CD4-positive, CD25-positive, alpha-beta regulatory T cell (primary cell): ENCODE data around the gene G2E3. TPM values are rescaled to one million over a fixed set of nuclear protein-coding genes. Genes with fewer than 3 reads are reported as not detected.
"Not testable (repeated sequence)": the region's sequence is repeated elsewhere in the genome, so short reads cannot be mapped to it uniquely, and the experiment has no call there.

Experiments
- ATAC-seq, 2 donors: fragments of 150-1000 bp; cut with Tn5 transposase; one replicate each; pipeline ENCODE4 v1.10.0; 2021; ENCODE audit warnings: low read depth in 2 of 2, moderate number of reproducible peaks in 2 of 2, moderate library complexity in 1 of 2
- DNase-seq, 3 donors: peaks; one replicate each; pipeline versions ENCODE4 v3.0.0 to v3.0.0-alpha.2; 2012 to 2022; ENCODE audit warnings: mixed read lengths in 1 of 3
- H3K27ac ChIP-seq: one replicate; pipeline ENCODE4 v1.7.0; 2013; ENCODE audit warnings: mild to moderate bottlenecking, low read length; ENCODE audit not compliant: insufficient read depth, poor library complexity, severe bottlenecking
- H3K27me3 ChIP-seq: one replicate; pipeline ENCODE4 v1.7.0; 2013; ENCODE audit warnings: low read length; ENCODE audit not compliant: control insufficient read depth, insufficient read depth
- H3K36me3 ChIP-seq: one replicate; pipeline ENCODE4 v1.7.0; 2013; ENCODE audit warnings: mild to moderate bottlenecking, low read length, moderate library complexity; ENCODE audit not compliant: control insufficient read depth, insufficient read depth
- H3K4me1 ChIP-seq: 2 replicates; pipeline ENCODE4 v1.7.0; 2013; ENCODE audit warnings: mild to moderate bottlenecking, low read length; ENCODE audit not compliant: insufficient read depth, control insufficient read depth, poor library complexity, severe bottlenecking
- H3K4me3 ChIP-seq: one replicate; pipeline ENCODE4 v1.7.0; 2013; ENCODE audit warnings: low read depth, mild to moderate bottlenecking, low read length, moderate library complexity
- H3K9me3 ChIP-seq, 2 experiments: 1 replicate in 1 of 2; 2 replicates in 1 of 2; pipeline ENCODE4 v1.7.0; 2013; ENCODE audit warnings: low read length in 2 of 2, mild to moderate bottlenecking in 1 of 2, moderate library complexity in 1 of 2; ENCODE audit not compliant: control insufficient read depth in 2 of 2
- H3K27ac Mint-ChIP-seq, 3 donors: one replicate each; pipeline ENCODE4 v1.8.0; 2020 to 2022; ENCODE audit warnings: mild to moderate bottlenecking in 3 of 3, mixed read lengths in 3 of 3, moderate library complexity in 2 of 3
- H3K27me3 Mint-ChIP-seq: one replicate; pipeline ENCODE4 v1.8.0; 2022; ENCODE audit warnings: mild to moderate bottlenecking, mixed read lengths
- H3K36me3 Mint-ChIP-seq: one replicate; pipeline ENCODE4 v1.8.0; 2020; ENCODE audit warnings: mixed read lengths
- H3K4me1 Mint-ChIP-seq, 4 donors: one replicate each; pipeline ENCODE4 v1.8.0; 2020 to 2022; ENCODE audit warnings: mixed read lengths in 4 of 4, mild to moderate bottlenecking in 1 of 4
- H3K4me3 Mint-ChIP-seq, 4 donors: one replicate each; pipeline ENCODE4 v1.8.0; 2020 to 2022; ENCODE audit warnings: mild to moderate bottlenecking in 4 of 4, mixed read lengths in 4 of 4, moderate library complexity in 3 of 4
- H3K9me3 Mint-ChIP-seq, 7 donors: one replicate each; pipeline ENCODE4 v1.8.0; 2020 to 2022; ENCODE audit warnings: mixed read lengths in 7 of 7, mild to moderate bottlenecking in 3 of 7, moderate library complexity in 2 of 7
- polyA plus RNA-seq, 4 donors: library from polyadenylated mRNA; unstranded; fragments of 300-500 nt; fragmentation: Illumina TruSeq; gene quantifications; one replicate each; pipeline ENCODE4 v1.2.3, GENCODE V29; 2021
- total RNA-seq: library from RNA; stranded (reverse); gene quantifications from one replicate; pipeline ENCODE4 v1.2.3, GENCODE V29; 2022

G2E3 gene
- total and polyA plus RNA-seq, 5 donors from 2014 or later, result 13.5 to 23.9 (median 17.1) TPM

DNA sequence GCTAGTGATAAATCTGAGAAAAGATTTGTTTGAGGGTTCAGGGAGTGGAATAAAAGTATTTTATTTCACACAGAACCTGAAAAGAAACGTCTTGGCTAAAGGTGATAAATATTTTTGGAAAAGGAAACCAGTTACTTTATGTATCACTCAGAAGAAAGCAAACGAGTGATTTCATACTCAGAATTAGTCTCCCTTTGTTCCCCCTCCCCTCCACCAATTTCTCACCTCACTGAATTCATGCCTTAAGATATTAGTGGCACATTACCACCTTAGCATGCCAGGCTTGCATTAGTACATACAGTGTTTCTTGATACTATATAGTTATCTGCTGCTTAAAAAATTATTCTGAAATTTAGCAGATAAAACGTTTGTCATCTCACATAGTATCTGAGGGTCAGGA lies 28.2 kb downstream of the G2E3 start:
- no peaks in the 10 kb centered on the region for H3K4me1 ChIP-seq
- Mint-ChIP-seq H3K9me3 (peaks cover 0 to 16% (median 10%) of the 10 kb centered on the region in 7 donors), H3K4me1 (peaks cover 27 to 51% (median 43%) of the 10 kb centered on the region in 4 donors), H3K27ac (no peak overlapping the region), H3K36me3 (peaks cover 60% of the 10 kb centered on the region), H3K4me3 (no peak overlapping the region), H3K27me3 (no peaks in the 10 kb centered on the region)
- peaks cover 42% of the 10 kb centered on the region for H3K36me3 ChIP-seq
- peaks cover 0 to 13% of the 10 kb centered on the region in 2 experiments for H3K9me3 ChIP-seq
- no peak overlapping the region for H3K27ac ChIP-seq
- no peaks in the 10 kb centered on the region for H3K27me3 ChIP-seq
- ATAC-seq, result no peak
- no peak overlapping the region for H3K4me3 ChIP-seq
- no peak for DNase-seq

DNA sequence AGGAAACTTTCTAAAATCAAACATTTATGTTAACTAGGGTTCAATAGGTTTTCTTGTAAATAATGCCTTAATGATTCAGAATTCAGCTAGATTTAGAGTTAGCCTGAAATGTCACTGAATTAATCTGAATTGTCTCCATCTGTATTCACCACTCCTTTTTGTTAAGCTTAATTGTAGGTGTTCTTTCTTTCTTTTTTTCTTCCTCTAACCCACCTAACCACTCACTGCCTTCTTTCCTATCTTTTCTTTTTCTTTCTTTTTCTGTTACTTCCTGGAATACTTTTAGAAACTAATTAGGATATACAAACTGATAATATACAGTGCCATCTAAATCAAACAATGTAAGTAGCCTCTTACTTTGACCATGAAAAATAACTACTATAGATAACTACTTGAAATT lies 29.9 kb downstream of the G2E3 start:
- Mint-ChIP-seq H3K27me3 (no peaks in the 10 kb centered on the region), H3K9me3 (peaks cover 0 to 12% (median 7%) of the 10 kb centered on the region in 7 donors), H3K4me1 (peaks cover 20 to 41% (median 32%) of the 10 kb centered on the region in 4 donors), H3K36me3 (peaks cover 49% of the 10 kb centered on the region), H3K27ac (peak overlapping the region in 1 of 3 donors; percentile 61), H3K4me3 (no peak overlapping the region)
- Histone ChIP-seq H3K4me1 (no peaks in the 10 kb centered on the region), H3K4me3 (no peak overlapping the region), H3K36me3 (peaks cover 48% of the 10 kb centered on the region), H3K27ac (no peak overlapping the region), H3K9me3 (peaks cover 0 to 11% of the 10 kb centered on the region in 2 experiments), H3K27me3 (no peaks in the 10 kb centered on the region)
- no peak for DNase-seq
- ATAC-seq, result no peak

- Mint-ChIP-seq H3K4me1 (peaks cover 0 to 4% (median 1%) of the 10 kb centered on the region in 4 donors), H3K27me3 (no peaks in the 10 kb centered on the region), H3K4me3 (no peak overlapping the region), H3K36me3 (peaks cover 24% of the 10 kb centered on the region), H3K27ac (no peak overlapping the region), H3K9me3 (no peaks in the 10 kb centered on the region)
- Histone ChIP-seq H3K4me1 (no peaks in the 10 kb centered on the region), H3K36me3 (peaks cover 50% of the 10 kb centered on the region), H3K27me3 (no peaks in the 10 kb centered on the region), H3K9me3 (no peaks in the 10 kb centered on the region), H3K27ac (no peak overlapping the region), H3K4me3 (no peak overlapping the region)
- ATAC-seq (no peak), DNase-seq (no peak)
These were observed 38.0 kb downstream of the G2E3 start for GRCh38 chr14:30596935-30597334.

DNA sequence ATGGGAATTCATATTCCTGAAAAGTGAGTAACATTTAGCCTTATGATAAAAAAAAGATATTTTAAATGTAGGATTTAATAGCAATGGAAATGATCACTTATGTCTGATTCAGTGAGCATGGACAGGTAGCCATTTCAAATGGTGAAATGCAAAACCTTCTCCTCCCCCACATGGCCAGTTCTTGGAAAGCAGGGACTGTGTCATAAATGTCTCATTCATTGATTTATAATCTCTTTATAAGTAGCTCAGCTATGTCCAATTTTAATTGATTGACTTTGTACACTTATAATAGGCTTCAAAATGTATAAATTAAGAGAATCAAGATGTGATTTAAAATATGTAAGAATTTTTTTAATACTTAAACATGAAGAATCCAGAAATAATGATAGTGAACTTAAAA lies 38.5 kb downstream of the G2E3 start:
- H3K4me1 Mint-ChIP-seq, result peaks cover 0 to 4% (median 0%) of the 10 kb centered on the region in 4 donors
- H3K27me3 Mint-ChIP-seq, result no peaks in the 10 kb centered on the region
- peaks cover 53% of the 10 kb centered on the region for H3K36me3 ChIP-seq
- DNase-seq, result no peak
- H3K4me3 ChIP-seq, result no peak overlapping the region
- H3K36me3 Mint-ChIP-seq, result peaks cover 20% of the 10 kb centered on the region
- no peaks in the 10 kb centered on the region for H3K9me3 ChIP-seq
- H3K27ac ChIP-seq, result no peak overlapping the region
- H3K4me3 Mint-ChIP-seq, result no peak overlapping the region
- no peak for ATAC-seq
- no peaks in the 10 kb centered on the region for H3K9me3 Mint-ChIP-seq
- H3K4me1 ChIP-seq, result no peaks in the 10 kb centered on the region
- no peaks in the 10 kb centered on the region for H3K27me3 ChIP-seq
- H3K27ac Mint-ChIP-seq, result no peak overlapping the region

DNA sequence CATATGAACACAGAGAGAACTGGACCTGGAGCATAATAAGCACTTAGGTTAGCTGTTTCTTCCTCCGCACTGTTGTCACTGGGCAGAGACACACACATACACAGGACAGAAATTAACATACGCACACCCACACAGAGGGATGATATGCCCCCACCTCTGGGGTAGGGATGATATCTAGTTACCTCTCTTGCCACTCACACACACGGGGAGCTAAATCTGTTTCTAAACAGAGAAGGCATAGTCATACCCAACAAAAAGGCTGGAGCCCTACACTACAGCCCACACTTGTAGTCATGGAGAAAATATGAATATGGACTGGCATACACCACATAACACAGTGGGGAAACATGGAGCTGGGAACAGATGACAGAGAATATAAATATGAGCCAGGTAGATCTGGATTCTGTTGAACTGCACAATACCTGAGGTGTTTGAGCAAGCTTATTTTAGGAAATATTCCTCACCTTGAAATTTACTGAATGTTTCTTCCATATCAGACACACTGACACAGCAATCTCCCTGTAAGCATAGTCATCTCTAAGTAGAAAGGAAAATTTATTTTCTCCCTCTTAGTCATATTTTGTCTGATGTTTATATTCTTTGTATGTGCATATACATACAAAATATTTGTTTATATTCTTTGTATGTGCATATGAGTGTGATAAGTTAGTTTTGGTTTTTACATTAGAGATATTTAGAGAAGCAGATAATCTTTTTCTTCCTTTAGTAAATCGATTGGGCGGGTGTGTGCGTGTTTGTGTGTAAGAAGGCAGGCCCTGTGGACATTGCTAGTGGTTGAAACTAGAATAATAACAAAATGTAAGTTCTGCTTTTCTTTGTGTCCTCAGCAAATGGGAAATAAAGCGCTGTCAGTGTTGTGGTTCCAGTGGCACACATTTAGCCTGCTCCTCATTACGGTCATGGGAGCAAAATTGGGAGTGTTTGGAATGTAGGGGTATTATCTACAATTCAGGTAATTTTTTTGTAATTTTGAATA lies 42.3 kb downstream of the G2E3 start:
- peaks cover 30% of the 10 kb centered on the region for H3K36me3 Mint-ChIP-seq
- no peak for ATAC-seq
- Histone ChIP-seq H3K4me1 (no peaks in the 10 kb centered on the region), H3K36me3 (peaks cover 71% of the 10 kb centered on the region), H3K27ac (no peak overlapping the region), H3K9me3 (no peaks in the 10 kb centered on the region), H3K4me3 (no peak overlapping the region), H3K27me3 (no peaks in the 10 kb centered on the region)
- H3K9me3 Mint-ChIP-seq, result no peaks in the 10 kb centered on the region
- no peak overlapping the region for H3K4me3 Mint-ChIP-seq
- no peak for DNase-seq
- no peaks in the 10 kb centered on the region for H3K27me3 Mint-ChIP-seq
- H3K27ac Mint-ChIP-seq, result no peak overlapping the region
- H3K4me1 Mint-ChIP-seq, result peaks cover 0 to 4% (median 0%) of the 10 kb centered on the region in 4 donors

- Mint-ChIP-seq H3K27me3 (no peaks in the 10 kb centered on the region), H3K36me3 (peaks cover 28% of the 10 kb centered on the region), H3K4me3 (no peak overlapping the region), H3K9me3 (no peaks in the 10 kb centered on the region), H3K4me1 (no peaks in the 10 kb centered on the region), H3K27ac (no peak overlapping the region)
- Histone ChIP-seq H3K9me3 (no peaks in the 10 kb centered on the region), H3K27me3 (no peaks in the 10 kb centered on the region), H3K27ac (no peak overlapping the region), H3K4me3 (no peak overlapping the region), H3K4me1 (no peaks in the 10 kb centered on the region), H3K36me3 (peaks cover 75% of the 10 kb centered on the region)
- no peak for ATAC-seq
- no peak for DNase-seq
These were observed 44.4 kb downstream of the G2E3 start for GRCh38 chr14:30603402-30603801.

DNA sequence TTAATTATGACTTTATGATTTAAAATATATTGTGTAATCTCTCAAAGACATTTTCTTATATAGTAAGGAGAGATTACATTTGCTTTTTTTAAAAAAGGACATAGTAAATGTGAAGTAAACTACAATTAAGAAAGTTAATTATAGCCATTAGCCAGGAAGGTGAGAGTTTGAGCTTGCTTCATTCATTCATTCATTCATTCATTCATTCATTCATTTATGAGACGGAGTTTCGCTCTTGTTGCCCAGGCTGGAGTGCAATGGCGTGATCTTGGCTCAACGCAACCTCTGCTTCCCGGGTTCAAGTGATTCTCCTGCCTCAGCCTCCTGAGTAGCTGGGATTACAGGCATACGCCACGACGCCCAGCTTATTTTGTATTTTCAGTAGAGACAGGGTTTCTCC lies 45.7 kb downstream of the G2E3 start:
- peaks cover 66% of the 10 kb centered on the region for H3K36me3 ChIP-seq
- not testable (repeated sequence) for DNase-seq, H3K27me3 Mint-ChIP-seq, H3K27ac ChIP-seq, ATAC-seq, H3K9me3 Mint-ChIP-seq, H3K4me1 ChIP-seq, H3K27ac Mint-ChIP-seq, H3K4me3 ChIP-seq, H3K4me1 Mint-ChIP-seq, H3K4me3 Mint-ChIP-seq, H3K9me3 ChIP-seq, H3K27me3 ChIP-seq
- H3K36me3 Mint-ChIP-seq, result peaks cover 22% of the 10 kb centered on the region
